Stimulated activated CD8-positive, alpha-beta memory T cell treated with anti-CD3 and anti-CD28 coated beads, Interleukin-7, amount 100 ng/mL, for 1 hour (primary cell): Measurements from ENCODE around the gene CDC14A.

ENCODE experiments used
- DNase-seq, 2 donors: peaks; one replicate each; pipeline ENCODE4 v3.0.0-alpha.2; 2020; ENCODE audit warnings: low read depth in 2 of 2

CDC14A gene

DNA sequence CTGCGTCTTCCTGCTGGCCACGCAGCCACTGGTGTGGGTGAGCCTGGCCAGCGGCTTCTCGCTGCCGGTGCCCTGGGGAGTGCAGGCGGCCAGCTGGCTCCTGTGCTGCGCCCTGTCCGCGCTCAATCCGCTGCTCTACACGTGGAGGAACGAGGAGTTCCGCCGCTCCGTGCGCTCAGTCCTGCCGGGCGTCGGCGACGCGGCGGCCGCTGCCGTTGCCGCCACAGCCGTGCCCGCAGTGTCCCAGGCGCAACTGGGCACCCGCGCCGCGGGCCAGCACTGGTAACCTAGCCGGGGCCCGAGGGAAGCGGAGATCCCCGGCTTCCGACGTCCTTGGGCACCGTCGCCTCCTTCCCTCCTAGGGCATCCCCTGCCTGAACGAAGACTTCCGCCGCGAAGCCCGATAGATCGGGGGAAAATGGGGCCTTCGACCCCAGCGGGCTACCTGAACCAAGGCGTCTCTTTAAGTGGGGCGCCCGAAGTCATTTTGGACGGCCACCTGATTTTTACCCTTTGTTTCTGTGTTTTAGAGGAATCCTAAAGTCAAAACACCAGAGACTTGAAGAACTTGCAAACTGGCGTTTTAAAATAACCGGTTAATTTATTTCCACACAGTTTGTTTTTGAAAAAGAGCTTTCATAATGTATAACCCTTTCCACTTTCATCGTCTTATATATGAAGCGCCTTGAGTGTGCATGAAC, 187.7 kb downstream of the CDC14A start:
- no peak for DNase-seq

DNA sequence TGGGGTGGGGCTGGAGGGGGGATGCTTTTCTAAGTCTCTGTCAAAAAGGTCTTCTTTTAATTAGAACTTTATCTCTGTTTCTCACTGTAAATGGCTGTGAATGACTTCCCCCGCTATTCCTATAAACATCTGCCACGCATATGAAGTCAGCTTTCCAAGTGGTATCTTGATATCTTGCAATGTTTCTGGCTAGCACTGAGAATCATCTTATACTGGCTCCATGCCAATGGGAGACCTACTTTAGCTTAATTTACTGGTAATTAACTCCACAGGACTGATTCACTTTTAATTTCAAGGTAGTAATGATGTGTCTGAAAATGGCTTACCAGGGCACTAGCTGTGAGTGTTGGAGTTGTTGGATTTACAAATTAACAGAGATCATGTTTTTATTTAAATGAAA, 190.0 kb downstream of the CDC14A start:
- no peak for DNase-seq

DNA sequence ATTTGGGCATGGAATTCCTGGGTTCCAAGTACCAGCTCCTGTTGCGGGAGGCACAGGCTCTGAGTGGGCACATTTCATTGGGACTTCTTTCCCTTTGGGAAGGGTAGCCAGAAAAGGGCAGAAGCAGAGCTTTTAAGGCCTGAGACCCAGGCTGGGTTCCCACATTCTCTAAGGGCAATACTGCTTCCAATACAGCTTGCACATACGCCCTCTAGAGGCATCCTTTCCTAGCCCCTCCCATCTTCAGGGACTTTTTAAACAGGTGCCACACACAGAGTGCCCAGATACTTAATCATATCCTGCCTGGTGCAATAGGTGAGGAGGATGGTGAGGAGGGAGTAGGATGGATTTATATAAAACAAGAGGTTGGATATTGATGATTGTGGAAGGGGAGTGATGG, 191.3 kb downstream of the CDC14A start:
- no peak for DNase-seq

DNA sequence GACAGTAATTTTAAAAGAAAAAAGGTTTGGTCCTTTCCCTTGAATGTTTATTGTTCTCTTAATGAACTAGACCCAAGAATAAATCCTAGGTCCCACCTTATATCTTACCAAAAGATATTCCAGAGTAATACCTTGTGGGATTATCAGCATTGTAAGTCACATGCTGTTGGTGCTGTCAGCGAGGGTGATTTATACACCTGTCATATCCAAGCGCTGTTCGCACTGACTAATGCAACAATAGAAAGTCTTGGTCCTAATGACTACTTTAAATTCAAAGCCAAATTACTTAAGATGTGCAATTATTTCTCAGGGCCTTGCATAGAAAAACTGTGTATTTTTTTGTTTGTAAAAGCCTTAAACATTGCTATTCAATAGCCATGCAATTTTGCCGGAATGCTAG, 192.5 kb downstream of the CDC14A start:
- no peak for DNase-seq

DNA sequence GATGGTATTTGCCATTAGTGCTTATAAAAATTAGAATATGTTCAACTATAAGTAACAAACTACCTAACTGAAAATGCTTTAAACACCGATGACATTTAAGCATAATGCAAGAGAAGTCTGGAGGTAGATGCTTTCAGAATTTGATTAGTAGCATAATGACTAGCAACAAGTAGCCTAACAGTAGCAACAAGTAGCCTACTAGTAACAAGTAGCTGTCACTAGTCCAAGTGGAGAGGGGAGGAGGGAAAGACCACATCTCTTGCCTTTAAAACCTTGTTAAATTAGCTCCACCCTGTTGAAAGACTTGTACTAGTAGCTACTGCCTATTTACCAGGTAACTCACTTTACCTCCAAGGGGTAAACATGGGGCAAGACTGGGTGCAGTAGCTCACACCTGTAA, 193.5 kb downstream of the CDC14A start:
- no peak for DNase-seq

DNA sequence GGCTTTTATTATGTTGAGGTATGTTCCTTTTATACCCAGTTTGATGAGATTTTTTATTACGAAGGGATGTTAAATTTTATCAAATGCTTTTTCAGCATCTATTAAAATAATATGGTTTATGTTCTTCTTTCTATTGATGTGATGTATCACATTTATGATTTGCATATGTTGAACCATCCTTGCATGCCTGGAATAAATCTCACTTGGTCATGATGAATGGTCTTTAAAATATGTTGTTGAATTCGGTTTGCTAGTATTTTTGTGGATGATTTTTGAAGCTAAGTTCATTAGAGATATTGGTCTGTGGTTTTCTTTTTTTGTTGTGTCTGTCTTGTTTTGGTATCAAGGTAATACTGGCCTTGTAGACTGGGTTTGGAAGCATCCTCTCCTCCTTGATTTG, 199.7 kb downstream of the CDC14A start:
- no peak for DNase-seq

DNA sequence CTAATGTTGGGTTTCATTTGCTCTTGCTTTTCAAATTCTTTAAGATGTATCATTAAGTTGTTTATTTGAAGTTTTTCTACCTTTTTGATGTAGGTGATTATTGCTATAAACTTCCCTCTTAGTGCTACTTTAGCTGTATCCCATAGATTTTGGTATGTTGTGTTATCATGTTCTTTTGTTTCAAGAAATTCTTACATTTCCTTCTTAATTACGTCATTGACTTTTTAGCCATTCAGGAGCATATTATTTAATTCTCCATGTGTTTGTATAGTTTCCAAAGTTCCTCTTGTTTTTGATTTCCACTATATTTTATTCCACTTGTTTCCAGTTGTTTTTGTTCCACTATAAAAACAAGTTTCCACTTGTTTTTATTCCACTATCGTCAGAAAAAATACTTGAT, 200.6 kb downstream of the CDC14A start:
- no peak for DNase-seq

DNA sequence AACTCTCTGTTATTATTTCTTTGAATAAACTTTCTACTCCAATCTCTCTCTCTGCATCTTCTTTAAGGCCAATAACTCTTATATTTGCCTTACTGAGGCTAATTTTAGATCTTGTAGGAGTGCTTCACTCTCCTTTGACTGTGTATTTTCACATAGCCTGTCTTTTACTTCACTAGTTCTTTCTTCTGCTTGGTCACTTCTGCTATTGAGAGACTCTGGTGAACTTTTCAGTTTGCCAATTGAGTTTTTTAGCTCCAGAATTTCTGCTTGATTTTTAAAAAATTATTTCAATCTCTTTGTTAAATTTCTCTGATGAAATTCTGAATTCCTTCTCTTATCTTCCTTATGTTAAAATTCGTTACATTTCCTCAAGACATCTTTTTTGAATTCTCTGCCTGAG, 203.9 kb downstream of the CDC14A start:
- DNase-seq: no peak

DNA sequence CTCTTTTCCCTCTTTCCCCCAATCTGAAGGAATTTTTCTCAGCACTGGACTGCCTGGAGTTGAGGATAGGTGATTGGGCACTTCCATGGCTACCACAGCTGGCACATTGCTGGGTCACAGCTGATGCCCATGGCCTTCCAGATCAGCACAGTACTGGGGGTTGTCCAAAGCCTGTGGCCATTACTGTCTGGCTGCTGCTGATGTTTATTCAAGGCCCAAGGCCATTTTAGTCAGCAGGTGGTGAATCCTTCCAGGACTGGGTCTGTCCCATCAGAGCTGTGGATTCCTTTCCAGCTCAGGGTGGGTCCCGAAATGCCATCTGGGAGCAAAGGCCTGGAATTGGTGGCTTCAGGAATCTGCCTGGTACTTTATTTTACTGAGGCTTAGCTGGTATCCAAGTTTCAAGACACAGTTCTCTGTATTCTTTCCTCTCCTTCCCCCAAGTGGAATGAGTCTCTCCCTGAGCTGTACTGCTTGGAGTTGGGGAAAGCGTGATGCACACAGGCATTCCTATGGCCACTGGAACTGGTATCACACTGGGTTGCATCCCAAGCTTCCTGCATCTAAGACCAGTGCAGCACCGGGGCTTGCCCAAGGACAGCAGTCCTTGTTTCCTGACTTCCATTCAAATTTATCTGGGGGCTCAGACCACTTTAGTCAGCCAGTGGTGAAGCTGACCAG, 204.8 kb downstream of the CDC14A start:
- no peak for DNase-seq

DNA sequence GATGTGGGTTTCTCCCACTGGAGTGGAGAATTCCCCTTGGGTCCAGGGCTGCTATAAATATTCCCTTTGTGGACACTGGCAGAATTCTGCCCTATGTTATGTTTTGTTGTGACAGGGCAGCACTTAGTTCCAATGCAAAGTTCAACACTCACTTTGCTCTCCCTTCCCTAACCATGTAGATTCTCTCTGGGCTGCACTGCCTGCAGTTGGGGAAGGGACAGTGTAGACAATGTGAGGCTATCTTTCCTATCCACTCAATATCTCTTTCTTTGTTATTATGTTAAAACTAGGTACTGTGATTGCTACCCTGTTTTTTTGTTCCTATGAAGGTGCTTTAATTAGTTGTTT, 205.3 kb downstream of the CDC14A start:
- DNase-seq: no peak

DNA sequence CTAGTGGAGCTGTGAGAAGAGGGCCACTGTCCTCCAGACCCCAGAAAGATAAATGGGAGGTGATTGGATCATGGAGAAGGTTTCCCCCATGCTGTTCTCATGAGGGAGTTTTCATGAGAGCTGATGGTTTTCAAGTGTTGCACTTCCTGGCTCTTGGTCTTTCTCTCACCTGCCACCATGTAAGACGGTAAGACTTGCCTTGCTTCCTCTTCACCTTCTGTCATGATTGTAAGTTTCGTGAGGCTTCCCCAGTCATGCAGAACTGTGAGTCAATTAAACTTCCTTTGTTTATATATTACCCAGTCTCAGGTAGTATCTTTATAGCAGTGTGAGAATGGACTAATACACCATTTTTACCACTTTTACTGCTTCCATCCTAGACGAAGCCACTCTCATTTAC, 213.2 kb downstream of the CDC14A start:
- no peak for DNase-seq

DNA sequence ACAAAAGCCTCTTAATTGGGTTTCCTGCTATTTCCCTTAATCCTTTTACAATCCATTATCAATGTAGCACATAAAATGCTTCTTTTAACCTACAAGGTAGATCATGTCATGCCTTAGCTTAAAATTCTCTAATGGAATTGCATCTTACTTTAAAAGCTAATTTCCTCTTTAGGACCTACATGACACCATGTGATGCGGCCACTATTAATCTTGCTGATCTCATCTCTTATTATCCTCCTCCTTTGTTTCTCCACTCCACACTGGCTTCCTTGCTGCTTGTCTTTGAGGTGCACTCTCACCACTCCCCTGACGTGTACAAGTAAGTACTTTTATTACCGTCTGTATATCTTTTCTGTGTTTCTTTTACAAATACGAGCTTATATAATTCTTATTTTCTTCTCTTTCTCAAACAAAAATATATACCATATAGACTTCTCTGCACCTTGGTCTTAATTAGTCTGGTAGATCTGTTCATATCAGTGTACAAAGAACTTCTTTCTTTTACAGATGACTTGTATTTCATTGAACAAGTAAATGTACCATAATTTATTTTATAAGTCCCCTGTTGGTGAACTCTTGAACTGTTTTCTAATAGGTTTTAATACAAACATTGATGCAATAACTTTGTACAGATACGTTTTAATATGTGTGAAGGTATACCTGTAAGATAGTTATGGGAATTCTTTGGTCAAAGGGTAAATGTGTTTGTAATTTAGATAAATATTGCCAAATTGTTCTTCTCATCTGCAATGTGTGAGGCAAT, 213.8 kb downstream of the CDC14A start:
- DNase-seq: no peak

DNA sequence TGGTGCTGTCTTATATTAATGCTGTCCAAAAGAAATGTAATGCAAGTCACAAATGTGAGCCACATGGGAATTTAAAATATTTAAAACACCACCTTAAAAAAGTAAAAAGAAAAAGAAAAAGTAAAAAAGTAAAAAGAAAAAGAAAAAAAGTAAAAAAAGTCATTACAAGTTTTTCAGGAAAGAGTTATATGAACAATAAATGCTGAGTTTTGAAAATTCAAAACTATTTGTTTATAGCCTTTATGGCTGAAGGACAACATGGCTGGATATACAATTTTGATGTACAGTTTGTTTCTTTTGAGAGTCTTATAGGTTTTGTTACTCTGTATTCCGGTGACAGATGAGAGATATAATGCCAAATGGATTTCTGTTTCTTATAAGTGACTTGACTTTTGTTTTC, 214.8 kb downstream of the CDC14A start:
- DNase-seq: no peak
